ENCODE results near the gene MGLL. TPM values are rescaled to one million over a fixed set of nuclear protein-coding genes. Genes with fewer than 3 reads are reported as not detected.

MGLL gene
- total RNA-seq, 1 experiment from 2014 or later, result 0.94 TPM

GRCh38 chr3:127678315-127678599 is 144.1 kb downstream of the MGLL start:
- Mint-ChIP-seq H3K4me1 (peaks cover 20% of the 10 kb centered on the region), H3K9me3 (no peaks in the 10 kb centered on the region), H3K4me3 (no peak overlapping the region), H3K27me3 (ENCODE audit: low read depth) (no peaks in the 10 kb centered on the region; the same call in none of the 2 replicates), H3K27ac (no peak overlapping the region), H3K36me3 (no peaks in the 10 kb centered on the region)
- CTCF ChIA-PET, result interaction anchor here (0.6 to 8.5 kb wide), 11 partner anchors 12 to 153 kb away, joined by 3 to 127 read pairs (median 9); no protein-coding TSS in a partner anchor
- ATAC-seq, result no peak
- POLR2A ChIA-PET, result no interaction called here
- DNase-seq (ENCODE audit: low spot score), result peak; percentile 3
- no peak for TF ChIP-seq CDX4 (CRISPR knock-in tag; IDR thresholded peaks at IDR 0.05; ENCODE audit: borderline replicate concordance)
- no peak for TF ChIP-seq ZNF219 (CRISPR knock-in tag; IDR thresholded peaks at IDR 0.05; ENCODE audit: borderline replicate concordance)
- no peak for TF ChIP-seq MLX (CRISPR knock-in tag; IDR thresholded peaks at IDR 0.05)

- ATAC-seq, result no peak
- TF ChIP-seq TEAD1 (CRISPR knock-in tag; IDR thresholded peaks at IDR 0.05), result no peak
- TF ChIP-seq IRF1 (CRISPR knock-in tag; IDR thresholded peaks at IDR 0.05), result no peak
- no peak for TF ChIP-seq GABPB1 (CRISPR knock-in tag; IDR thresholded peaks at IDR 0.05)
- no peak for TF ChIP-seq ZNF281 (CRISPR knock-in tag; IDR thresholded peaks at IDR 0.05)
- no peak for TF ChIP-seq CTCF (IDR thresholded peaks at IDR 0.05)
- no peak for TF ChIP-seq ERG (CRISPR knock-in tag; IDR thresholded peaks at IDR 0.05)
- no peak for TF ChIP-seq NFE2L1 (CRISPR knock-in tag; IDR thresholded peaks at IDR 0.05)
- CTCF ChIA-PET, result interaction anchor here (0.6 to 8.5 kb wide), 5 partner anchors 12 to 154 kb away, joined by 4 to 127 read pairs (median 25); no protein-coding TSS in a partner anchor
- H3K9me3 Mint-ChIP-seq, result no peaks in the 10 kb centered on the region
- no peak overlapping the region for H3K4me3 Mint-ChIP-seq
- POLR2A ChIA-PET, result no interaction called here
- H3K27ac Mint-ChIP-seq, result no peak overlapping the region
- peak; percentile 6 for DNase-seq (ENCODE audit: low spot score)
- H3K4me1 Mint-ChIP-seq, result peaks cover 19% of the 10 kb centered on the region
- H3K36me3 Mint-ChIP-seq, result no peaks in the 10 kb centered on the region
- no peaks in the 10 kb centered on the region; the same call in none of the 2 replicates for H3K27me3 Mint-ChIP-seq (ENCODE audit: low read depth)
Observed at GRCh38 chr3:127677541-127678314, 144.6 kb downstream of the MGLL start.

- Mint-ChIP-seq H3K36me3 (no peaks in the 10 kb centered on the region), H3K9me3 (no peaks in the 10 kb centered on the region), H3K27me3 (ENCODE audit: low read depth) (no peaks in the 10 kb centered on the region; the same call in none of the 2 replicates), H3K27ac (no peak overlapping the region), H3K4me3 (no peak overlapping the region), H3K4me1 (peaks cover 13% of the 10 kb centered on the region)
- ChIA-PET CTCF (interaction anchor here (1.1 kb wide), 1 partner anchor 19 kb away, joined by 3 read pairs; no protein-coding TSS in a partner anchor), POLR2A (no interaction called here)
- ATAC-seq (no peak), DNase-seq (ENCODE audit: low spot score) (peak; percentile 5)
- TF ChIP-seq ZNF232 (CRISPR knock-in tag; IDR thresholded peaks at IDR 0.05), result no peak
- no peak for TF ChIP-seq HMGXB4 (CRISPR knock-in tag; IDR thresholded peaks at IDR 0.05)
- TF ChIP-seq CTCF (IDR thresholded peaks at IDR 0.05), result no peak
- TF ChIP-seq IRF1 (CRISPR knock-in tag; IDR thresholded peaks at IDR 0.05), result no peak
- no peak for TF ChIP-seq NR2C2 (CRISPR knock-in tag; IDR thresholded peaks at IDR 0.05)
- TF ChIP-seq GTF2I (CRISPR knock-in tag; conservative IDR thresholded peaks at IDR 0.05), result no peak
- no peak for TF ChIP-seq GABPB1 (CRISPR knock-in tag; IDR thresholded peaks at IDR 0.05)
Observed at GRCh38 chr3:127676921-127677351, 145.4 kb downstream of the MGLL start.
